ENCODE results near the gene BMP4. TPM values are rescaled to one million over a fixed set of nuclear protein-coding genes. Genes with fewer than 3 reads are reported as not detected.

Gene BMP4
- total and polyA plus RNA-seq, 2 of the 13 experiments (the other 11 are each of a cell fraction or from before 2014, with no cell fraction given): 56.4 to 169 TPM

- TF ChIP-seq ZNF414 (CRISPR knock-in tag; IDR thresholded peaks at IDR 0.05): no peak
- 0 out of 2 replicates have a peak, but pooled peaks have one; percentile 11 for TF ChIP-seq KMT2B (CRISPR knock-in tag; IDR thresholded peaks at IDR 0.05)
- TF ChIP-seq MXD3 (CRISPR knock-in tag; IDR thresholded peaks at IDR 0.05): no peak
- peak; percentile 9; the same call in 1 of the 2 replicates for TF ChIP-seq NFKBIZ (CRISPR knock-in tag; IDR thresholded peaks at IDR 0.05)
- 0 out of 2 replicates have a peak, but pooled peaks have one; percentile 14 for TF ChIP-seq ZNF281 (CRISPR knock-in tag; IDR thresholded peaks at IDR 0.05; ENCODE audit: borderline replicate concordance)
- no peak for TF ChIP-seq ZNF235 (CRISPR knock-in tag; IDR thresholded peaks at IDR 0.05; ENCODE audit: borderline replicate concordance)
- no peak for TF ChIP-seq NR2F1 (CRISPR knock-in tag; IDR thresholded peaks at IDR 0.05)
- no peak for TF ChIP-seq REPIN1 (CRISPR knock-in tag; IDR thresholded peaks at IDR 0.05; ENCODE audit: borderline replicate concordance, low read depth)
- no peak for TF ChIP-seq HNRNPLL (IDR thresholded peaks at IDR 0.05; ENCODE audit: low read depth, low read length, poor library complexity, severe bottlenecking)
- TF ChIP-seq ELF3 (CRISPR knock-in tag; IDR thresholded peaks at IDR 0.05): 0 out of 2 replicates have a peak, but pooled peaks have one; percentile 1
- TF ChIP-seq KLF6 (CRISPR knock-in tag; IDR thresholded peaks at IDR 0.05): peak; percentile 12; the same call in 1 of the 2 replicates
- peak; percentile 14; the same call in 1 of the 2 replicates for TF ChIP-seq NCOR1 (IDR thresholded peaks at IDR 0.05; ENCODE audit: borderline replicate concordance, low read length)
- TF ChIP-seq ZSCAN29 (CRISPR knock-in tag; conservative IDR thresholded peaks at IDR 0.05): 0 out of 2 replicates have a peak, but pooled peaks have one; percentile 3
- TF ChIP-seq GRHL1 (CRISPR knock-in tag; conservative IDR thresholded peaks at IDR 0.05): no peak
- TF ChIP-seq MXI1 (IDR thresholded peaks at IDR 0.05; ENCODE audit: borderline replicate concordance, low read depth, low read length): 0 out of 3 replicates have a peak, but pooled peaks have one; percentile 0
- no peak for TF ChIP-seq ZNF501 (CRISPR knock-in tag; IDR thresholded peaks at IDR 0.05)
- TF ChIP-seq CEBPG (CRISPR knock-in tag; IDR thresholded peaks at IDR 0.05): peak; percentile 37; the same call in 1 of the 2 replicates
- TF ChIP-seq ZNF781 (CRISPR knock-in tag; IDR thresholded peaks at IDR 0.05; ENCODE audit: borderline replicate concordance, not compliant biosample characterization): no peak
- TF ChIP-seq GATAD1 (CRISPR knock-in tag; IDR thresholded peaks at IDR 0.05): 0 out of 2 replicates have a peak, but pooled peaks have one; percentile 1
- no peak for TF ChIP-seq PAXIP1 (CRISPR knock-in tag; conservative IDR thresholded peaks at IDR 0.05)
These were observed 12.9 kb downstream of the BMP4 start (continued) for GRCh38 chr14:53943751-53944083.

Data from HepG2 (cell line).